GM12878 (cell line): ENCODE results near the gene PALLD. TPM values are rescaled to one million over a fixed set of nuclear protein-coding genes. Genes with fewer than 3 reads are reported as not detected.
A peak's percentile ranks its signal among the peaks of the same experiment; 100 is the strongest.

Experiments used
- ATAC-seq: fragments of 200-7000 bp; cut with Tn5 transposase; 3 replicates; pipeline ENCODE4 v1.9.1; 2020; ENCODE audit warnings: mild to moderate bottlenecking, moderate library complexity
- BruUV-seq: library from RNA; stranded (reverse); fragments of 400-500 nt; replicated peaks from 2 replicates; lab custom pipeline; 2021; lab: Mats Ljungman, UMichigan
- CTCF ChIA-PET: fragments of 300-600 bp; sonication (Branson Sonifier 250); formaldehyde crosslinking; extraction: SDS; loops from one replicate; lab custom pipeline; 2021; ENCODE audit warnings: inconsistent platforms; lab: Yijun Ruan, JAX
- POLR2A ChIA-PET: fragments of 350-600 bp; formaldehyde crosslinking; extraction: SDS; loops from one replicate; lab custom pipeline; 2021; ENCODE audit warnings: inconsistent platforms; lab: Charles Lee
- RAD21 ChIA-PET: fragments of 300-600 bp; sonication (Branson Sonifier 250); formaldehyde crosslinking; loops from one replicate; lab custom pipeline; 2023; ENCODE audit warnings: antibody characterized with exemption; ENCODE audit not compliant: unreplicated experiment; lab: Charles Lee
- SMC1A ChIA-PET: fragments of 300-600 bp; sonication (Branson Sonifier 250); formaldehyde crosslinking; loops from one replicate; lab custom pipeline; 2023; ENCODE audit not compliant: unreplicated experiment, uncharacterized antibody; lab: Charles Lee
- DNase-seq: peaks from one replicate; pipeline ENCODE4 v3.0.0-alpha.2; 2011; ENCODE audit warnings: low read depth, low spot score
- FAIRE-seq: peaks from 3 replicates; lab custom pipeline; 2011; peaks lifted over from hg19 to GRCh38; lab: Jason Lieb, UNC
- H2AFZ ChIP-seq: 2 replicates; pipeline ENCODE4 v1.6.0; 2011; ENCODE audit warnings: low read depth, low read length, control low read depth; ENCODE audit not compliant: control insufficient read depth
- H3K27ac ChIP-seq: 2 replicates; pipeline ENCODE4 v1.5.1; 2011; ENCODE audit warnings: control low read depth; ENCODE audit not compliant: control insufficient read depth, insufficient read depth
- H3K27me3 ChIP-seq, 2 experiments: replicated peaks in 1 of 2; 2 replicates each; pipeline versions ENCODE4 v1.6.0 to v1.6.1; 2011; ENCODE audit warnings: low read length in 1 of 2; ENCODE audit not compliant: control insufficient read depth in 2 of 2, insufficient read depth in 2 of 2
- H3K36me3 ChIP-seq, 2 experiments: 2 replicates each; pipeline ENCODE4 v1.5.1; 2011; ENCODE audit warnings: low read length in 1 of 2; ENCODE audit not compliant: control insufficient read depth in 2 of 2, insufficient read depth in 2 of 2
- H3K4me1 ChIP-seq: 2 replicates; pipeline ENCODE4 v1.6.1; 2011; ENCODE audit warnings: mild to moderate bottlenecking, low read length, moderate library complexity, mixed read lengths; ENCODE audit not compliant: control insufficient read depth, insufficient read depth
- H3K4me2 ChIP-seq: 2 replicates; pipeline ENCODE4 v1.6.0; 2011; ENCODE audit warnings: control low read depth; ENCODE audit not compliant: control insufficient read depth, insufficient read depth
- H3K4me3 ChIP-seq: fragments of 200-600 bp; sonication (generic); 2 replicates; pipeline ENCODE4 v1.5.1; 2016
- H3K79me2 ChIP-seq: 2 replicates; pipeline ENCODE4 v1.6.0; 2011; ENCODE audit warnings: low read length; ENCODE audit not compliant: control insufficient read depth, insufficient read depth
- H3K9ac ChIP-seq: 2 replicates; pipeline ENCODE4 v1.8.0; 2011; ENCODE audit warnings: low read length, control low read depth, mixed read lengths; ENCODE audit not compliant: control insufficient read depth, insufficient read depth
- H3K9me3 ChIP-seq: replicated peaks from 3 replicates; pipeline ENCODE4 v1.5.1; 2011; ENCODE audit warnings: mild to moderate bottlenecking, low read length; ENCODE audit not compliant: control insufficient read depth, insufficient read depth
- H4K20me1 ChIP-seq: 2 replicates; pipeline ENCODE4 v1.6.0; 2011; ENCODE audit not compliant: control insufficient read depth, insufficient read depth
- BHLHE40 ChIP-seq, 2 experiments: fragments of 450-650 bp in 1 of 2; IDR thresholded peaks; 2 replicates each; pipeline ENCODE4 v1.6.1; 2011 to 2017; ENCODE audit warnings: low read depth in 2 of 2, borderline replicate concordance in 1 of 2, improper control_type of control experiment in 1 of 2, low read length in 1 of 2, mild to moderate bottlenecking in 1 of 2
- IKZF2 ChIP-seq, 2 experiments: fragments of 450-650 bp; IDR thresholded peaks; 2 replicates each; pipeline ENCODE4 v1.6.1; 2017; ENCODE audit warnings: mild to moderate bottlenecking in 2 of 2, moderate library complexity in 2 of 2
- PKNOX1 ChIP-seq: fragments of 450-650 bp; IDR thresholded peaks from 2 replicates; pipeline ENCODE4 v1.6.1; 2016; ENCODE audit warnings: mild to moderate bottlenecking
- POLR2AphosphoS5 ChIP-seq: IDR thresholded peaks from 2 replicates; pipeline ENCODE4 v1.6.1; 2011; ENCODE audit warnings: mild to moderate bottlenecking, low read length, inconsistent platforms
- SIN3A ChIP-seq: IDR thresholded peaks from 2 replicates; pipeline ENCODE4 v1.6.1; 2012; ENCODE audit warnings: low read depth, low read length, improper control_type of control experiment
- SPI1 ChIP-seq: IDR thresholded peaks from 2 replicates; pipeline ENCODE4 v1.6.1; 2011; ENCODE audit warnings: low read depth, mild to moderate bottlenecking, low read length, moderate library complexity, borderline replicate concordance; ENCODE audit not compliant: insufficient read depth
- ZBED1 ChIP-seq: IDR thresholded peaks from 2 replicates; pipeline ENCODE4 v1.6.1; 2016; ENCODE audit warnings: borderline replicate concordance
- ZNF687 ChIP-seq: fragments of 450-650 bp; IDR thresholded peaks from 2 replicates; pipeline ENCODE4 v1.6.1; 2017; ENCODE audit warnings: mild to moderate bottlenecking, moderate library complexity
- WGBS: methylation state at CpG from one replicate; pipeline ENCODE4 v1.1.6; 2016; ENCODE audit warnings: low lambda C conversion rate; ENCODE audit not compliant: insufficient replicate concordance, insufficient coverage; ENCODE audit errors: missing lambda C conversion rate; 5-methylcytosine and 5-hydroxymethylcytosine counted together
- in situ Hi-C: fragments of 300-500 bp; cut with MboI; formaldehyde crosslinking; loops from 9 replicates; pipeline ENCODE4 v1.14.3; 2018; ENCODE audit warnings: mixed read lengths
- intact Hi-C: fragments of 100-400 bp; cut with micrococcal nuclease; formaldehyde crosslinking; loops from one replicate; pipeline ENCODE4 v1.14.2; 2022; ENCODE audit not compliant: unreplicated experiment
- polyA plus RNA-seq, 11 experiments: library from polyadenylated mRNA; depleted of rRNA in 4 of 11; unstranded in 6 of 11; stranded (reverse) in 5 of 11; fragments of >200 nt; fragmentation: Nextera tagmentation in 4 of 11; fragmentation: Illumina TruSeq in 1 of 11; extraction: Ambion mirVana in 4 of 11; extraction: Trizol in 1 of 11; gene quantifications; 1 replicate in 1 of 11; 2 replicates in 10 of 11; pipeline versions ENCODE4 v1.2.1 to v1.2.3, GENCODE V29; 2011 to 2016; ENCODE audit warnings: inconsistent platforms in 2 of 11, missing spikeins in 2 of 11, low read depth in 1 of 11
- total RNA-seq, 4 experiments: library from RNA; depleted of rRNA in 3 of 4; stranded (reverse); fragments of >200 nt in 3 of 4; fragmentation: Illumina TruSeq in 1 of 4; extraction: Trizol in 1 of 4; gene quantifications; 2 replicates each; pipeline versions ENCODE4 v1.2.1 to v1.2.3, GENCODE V29; 2013 to 2021

PALLD gene
- total and polyA plus RNA-seq, 10 of the 15 experiments (the other 5 are each of a cell fraction or from before 2014, with no cell fraction given) = 1.0 to 7.7 (median 1.7) TPM

GRCh38 chr4:168655182-168655581, 158.3 kb downstream of the PALLD start:
- TF ChIP-seq PKNOX1 (peak; percentile 70), POLR2AphosphoS5 (no peak), IKZF2 (IDR thresholded peaks at IDR 0.05) (0 out of 4 replicates have a peak, but pooled peaks of 1 of the 2 experiments have one; percentile 9)
- TF ChIP-seq, all 136 proteins: peak for 2
- Histone ChIP-seq H4K20me1 (no peaks in the 10 kb centered on the region), H2AFZ (no peak overlapping the region), H3K27ac (no peak overlapping the region), H3K4me2 (0 out of 2 replicates have a peak overlapping the region, but pooled peaks have one; percentile 7), H3K9ac (no peak overlapping the region), H3K4me3 (no peak overlapping the region), H3K4me1 (no peaks in the 10 kb centered on the region), H3K79me2 (no peaks in the 10 kb centered on the region), H3K27me3 (no peaks in the 10 kb centered on the region; a peak in 1 of 4 replicates), H3K36me3 (no peaks in the 10 kb centered on the region), H3K9me3 (no peaks in the 10 kb centered on the region)
- FAIRE-seq (no peak), ATAC-seq (peak; percentile 82), DNase-seq (no peak)
- in situ Hi-C loops = no loop called here
- intact Hi-C loops = loop anchor here (10.0 kb wide), 1 partner anchor 340 kb away; the partner anchor contains the start of gene DDX60
- BruUV-seq = no TSS peak
- SMC1A ChIA-PET = interaction anchor here (0.6 to 0.9 kb wide), 3 partner anchors 10 to 89 kb away, joined by 3 to 4 read pairs (median 4); no protein-coding TSS in a partner anchor
- CTCF ChIA-PET = interaction anchor here (1.0 kb wide), 1 partner anchor 64 kb away, joined by 3 read pairs; no protein-coding TSS in a partner anchor
- POLR2A ChIA-PET = no interaction called here
- 0% methylated on average over 3 of the region's 3 CpGs for WGBS
- RAD21 ChIA-PET = no interaction called here

- ChIA-PET POLR2A (no interaction called here), RAD21 (no interaction called here), CTCF (interaction anchor here (0.7 to 1.0 kb wide), 2 partner anchors 8 to 63 kb away, joined by 3 read pairs; no protein-coding TSS in a partner anchor), SMC1A (interaction anchor here (2.2 kb wide), 1 partner anchor 8 kb away, joined by 7 read pairs; no protein-coding TSS in a partner anchor)
- Histone ChIP-seq H2AFZ (no peak overlapping the region), H3K36me3 (no peaks in the 10 kb centered on the region), H3K27me3 (no peaks in the 10 kb centered on the region; a peak in 1 of 4 replicates), H3K4me1 (no peaks in the 10 kb centered on the region), H3K4me3 (no peak overlapping the region), H3K9me3 (no peaks in the 10 kb centered on the region), H3K9ac (no peak overlapping the region), H3K27ac (no peak overlapping the region), H4K20me1 (no peaks in the 10 kb centered on the region), H3K4me2 (no peak overlapping the region), H3K79me2 (no peaks in the 10 kb centered on the region)
- in situ Hi-C loops (no loop called here), intact Hi-C loops (loop anchor here (10.0 kb wide), 1 partner anchor 341 kb away; the partner anchor contains the start of gene DDX60)
- ATAC-seq (no peak), DNase-seq (no peak), FAIRE-seq (no peak)
- no TSS peak for BruUV-seq
- WGBS = 16% methylated on average over 4 of the region's 4 CpGs
- TF ChIP-seq ZBED1 (no peak), BHLHE40 (IDR thresholded peaks at IDR 0.05; ENCODE audit: borderline replicate concordance in 1 of 2, low read depth in 2 of 2, low read length in 1 of 2) (no peak), ZNF687 (no peak), SIN3A (no peak), SPI1 (no peak)
These were observed 159.3 kb downstream of the PALLD start for GRCh38 chr4:168656055-168656660.
